ENCODE data around the gene NWD2.

GRCh38 chr4:37440501-37440900 lies 196.0 kb downstream of the NWD2 start:
- TF ChIP-seq CTCF (conservative IDR thresholded peaks at IDR 0.05 in 1 of 2, IDR thresholded peaks at IDR 0.05 in 1 of 2; ENCODE audit: extremely low read depth in 1 of 2, insufficient read depth in 1 of 2, low read depth in 1 of 2, low read length in 2 of 2) (no peak), EZH2 (IDR thresholded peaks at IDR 0.05; ENCODE audit: borderline replicate concordance, low read length) (no peak)

Measured in mammary epithelial cell (primary cell).